ENCODE data around the gene MGARP.
"Not testable (repeated sequence)": the region's sequence is repeated elsewhere in the genome, so short reads cannot be mapped to it uniquely, and the experiment has no call there.

Gene MGARP

GRCh38 chr4:139295206-139295941 lies 15.3 kb upstream of the MGARP start:
- peak; percentile 93 for DNase-seq (ENCODE audit: low spot score)

GRCh38 chr4:139286186-139286698 lies 6.2 kb upstream of the MGARP start:
- no peak for DNase-seq (ENCODE audit: low spot score)

GRCh38 chr4:139282721-139283075 lies 2.7 kb upstream of the MGARP start:
- DNase-seq (ENCODE audit: low spot score), result no peak

- no peak for DNase-seq (ENCODE audit: low spot score)
Observed at GRCh38 chr4:139282065-139282720, 2.2 kb upstream of the MGARP start.

- DNase-seq (ENCODE audit: low spot score), result no peak
Observed at GRCh38 chr4:139278912-139279759, 889 bp downstream of the MGARP start.

GRCh38 chr4:139278485-139278884 lies 1.5 kb downstream of the MGARP start:
- DNase-seq (ENCODE audit: low spot score), result no peak

- DNase-seq (ENCODE audit: low spot score), result no peak
Observed at GRCh38 chr4:139275281-139275735, 4.7 kb downstream of the MGARP start.

- DNase-seq (ENCODE audit: low spot score), result no peak
Observed at GRCh38 chr4:139274790-139275189, 5.2 kb downstream of the MGARP start.

- no peak for DNase-seq (ENCODE audit: low spot score)
Observed at GRCh38 chr4:139273835-139274234, 6.2 kb downstream of the MGARP start.

GRCh38 chr4:139267301-139267700 lies 12.7 kb downstream of the MGARP start:
- DNase-seq (ENCODE audit: low spot score), result no peak

GRCh38 chr4:139266583-139267257 lies 13.3 kb downstream of the MGARP start:
- DNase-seq (ENCODE audit: low spot score), result no peak

GRCh38 chr4:139266208-139266582 lies 13.8 kb downstream of the MGARP start:
- DNase-seq (ENCODE audit: low spot score), result no peak

- no peak for DNase-seq (ENCODE audit: low spot score)
Observed at GRCh38 chr4:139265654-139266053, 14.4 kb downstream of the MGARP start.

- no peak for DNase-seq (ENCODE audit: low spot score)
Observed at GRCh38 chr4:139256349-139256748, 23.7 kb downstream of the MGARP start.

GRCh38 chr4:139255581-139255980 lies 24.4 kb downstream of the MGARP start:
- DNase-seq (ENCODE audit: low spot score), result not testable (repeated sequence)

- no peak for DNase-seq (ENCODE audit: low spot score)
Observed at GRCh38 chr4:139253713-139254112, 26.3 kb downstream of the MGARP start.

GRCh38 chr4:139253046-139253445 lies 27.0 kb downstream of the MGARP start:
- DNase-seq (ENCODE audit: low spot score), result no peak

GRCh38 chr4:139247700-139248238 lies 32.3 kb downstream of the MGARP start:
- no peak for DNase-seq (ENCODE audit: low spot score)

GRCh38 chr4:139247241-139247640 lies 32.8 kb downstream of the MGARP start:
- no peak for DNase-seq (ENCODE audit: low spot score)

GRCh38 chr4:139246166-139246565 lies 33.9 kb downstream of the MGARP start:
- no peak for DNase-seq (ENCODE audit: low spot score)

- DNase-seq (ENCODE audit: low spot score), result no peak
Observed at GRCh38 chr4:139245590-139245989, 34.4 kb downstream of the MGARP start.

Data from D341Med (cell line).